EL (cell line): ENCODE results near the gene ARHGEF19.
"Not testable (repeated sequence)": the region's sequence is repeated elsewhere in the genome, so short reads cannot be mapped to it uniquely, and the experiment has no call there.

Experiments
- DNase-seq: peaks from one replicate; pipeline ENCODE4 v3.0.0-alpha.2; 2016

ARHGEF19 gene

DNA sequence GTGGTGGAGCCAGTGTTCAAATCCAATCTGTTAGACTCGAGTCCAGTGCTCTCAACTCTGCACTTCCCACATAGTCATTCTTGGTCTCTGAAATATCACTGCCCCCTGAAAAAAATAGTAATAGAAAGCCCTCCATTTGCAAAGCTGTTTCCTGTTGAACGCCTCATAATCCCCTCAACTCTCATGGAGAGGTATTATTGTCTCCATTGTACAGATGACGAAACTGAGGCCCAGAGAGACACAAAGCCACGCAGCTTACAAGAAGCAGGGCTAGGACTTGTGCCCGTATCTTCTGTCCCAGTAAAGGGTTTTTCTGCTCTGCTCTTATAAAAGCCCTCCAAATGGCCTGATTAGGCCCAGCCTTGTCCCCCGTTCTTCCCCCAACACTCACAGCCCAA lies 6.2 kb upstream of the ARHGEF19 start:
- DNase-seq = no peak

DNA sequence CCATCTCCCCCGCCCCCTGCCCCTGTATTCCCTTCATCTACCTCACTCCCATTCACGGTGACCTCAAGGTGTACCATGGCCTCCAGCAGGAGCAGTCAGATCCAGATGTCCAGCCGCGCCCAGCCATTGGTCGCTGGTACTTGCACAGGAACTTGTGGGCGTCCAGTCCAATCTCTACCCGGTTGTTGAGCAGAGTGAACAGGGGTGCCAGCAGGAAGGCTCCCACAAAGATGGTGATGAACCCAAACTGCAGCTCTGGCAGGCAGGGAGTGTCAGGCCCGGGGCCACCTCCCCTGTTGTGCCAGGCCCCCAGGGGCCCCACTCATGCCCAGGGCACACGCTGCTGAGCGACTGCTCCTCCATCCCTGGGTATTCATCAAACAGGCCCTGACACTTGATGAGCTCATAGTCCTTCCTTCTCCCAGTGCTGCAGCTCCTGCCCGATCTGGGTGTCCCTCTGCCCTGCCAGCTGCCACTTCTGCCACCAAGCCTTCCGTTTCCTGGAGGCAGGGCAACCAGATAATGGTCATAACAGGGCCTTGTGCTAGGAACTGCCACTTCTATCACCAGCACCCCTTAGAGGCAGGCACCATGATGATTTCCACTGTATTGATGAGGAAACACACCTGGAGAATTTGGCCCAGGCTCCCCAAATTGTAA lies 5.7 kb upstream of the ARHGEF19 start:
- DNase-seq = no peak

DNA sequence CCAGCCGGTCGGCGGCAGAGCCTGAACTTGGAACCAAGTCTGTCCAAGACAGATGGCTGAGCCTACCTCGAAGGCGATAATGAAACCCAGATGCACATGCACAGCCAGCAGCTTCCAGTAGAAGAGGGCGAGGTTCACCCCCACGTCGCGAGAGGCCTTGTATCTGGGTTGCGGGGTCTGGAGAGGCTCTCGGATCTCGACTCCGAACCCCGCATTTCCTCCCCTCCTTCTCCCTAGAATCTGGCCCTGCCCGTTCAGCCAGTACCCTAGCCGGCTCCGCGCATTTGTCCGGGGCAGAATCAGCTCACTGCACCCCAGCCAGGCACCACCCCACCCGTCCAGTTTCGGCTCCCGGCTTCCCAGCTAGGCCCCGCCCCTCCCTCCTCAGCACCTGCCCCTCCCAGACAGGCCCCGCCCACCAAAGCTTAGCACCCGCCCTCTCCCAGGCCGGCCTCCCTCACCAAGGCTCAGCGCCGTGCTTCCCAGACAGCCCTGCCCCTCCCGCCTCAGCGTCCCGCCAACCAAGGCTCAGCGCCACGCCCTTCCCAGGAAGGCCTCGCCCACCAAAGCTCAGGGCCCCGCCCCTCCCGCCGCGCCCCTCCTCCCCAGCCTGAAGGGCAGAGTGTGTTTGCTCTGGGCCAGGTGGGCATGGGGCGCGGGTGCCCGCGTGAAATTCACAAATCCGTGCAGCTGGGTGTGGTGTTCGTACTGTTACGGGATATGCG lies 4.8 kb upstream of the ARHGEF19 start:
- peak; percentile 98 for DNase-seq

DNA sequence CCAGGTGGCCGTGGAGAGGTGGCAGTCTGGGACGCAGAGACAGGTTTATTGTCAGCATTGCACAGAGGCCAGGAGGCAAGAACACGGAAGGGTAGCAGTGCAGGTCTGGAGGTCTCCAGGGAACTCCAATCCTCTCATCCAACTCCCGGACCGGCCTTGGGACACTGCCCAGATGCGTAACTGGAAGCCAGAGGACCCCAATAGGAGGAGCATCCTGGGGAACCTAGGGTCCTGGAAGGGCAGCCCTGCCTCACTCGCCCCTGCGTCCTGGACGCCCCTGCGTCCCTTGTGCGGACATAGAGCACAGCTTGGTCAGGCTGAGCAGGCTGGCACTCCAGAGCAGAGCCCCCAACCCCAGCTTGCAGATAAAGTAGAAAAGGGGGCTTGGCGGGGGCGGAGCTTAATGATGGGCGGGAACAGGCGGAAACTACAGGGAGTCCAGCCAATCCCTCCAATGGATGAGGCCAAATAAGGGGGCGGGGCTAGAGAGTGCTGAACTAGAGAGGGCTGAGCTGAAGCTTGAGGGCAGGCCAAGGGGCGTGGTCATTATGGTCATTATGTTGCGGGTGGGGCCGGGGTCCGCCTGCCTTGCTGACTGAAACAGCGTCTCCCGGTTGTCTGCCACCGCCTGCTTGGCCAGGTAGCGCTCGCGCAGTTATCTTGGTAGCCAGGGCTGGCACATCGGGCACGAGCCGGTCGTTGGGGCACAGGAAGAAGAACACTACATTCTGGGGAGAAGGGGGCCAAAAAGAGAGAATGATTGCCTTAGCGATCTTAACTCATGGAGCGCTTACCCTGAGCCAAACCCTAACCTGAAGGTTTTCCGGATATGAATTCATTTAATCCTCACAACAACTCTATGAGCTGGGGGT lies 3.7 kb upstream of the ARHGEF19 start:
- peak; percentile 79 for DNase-seq

DNA sequence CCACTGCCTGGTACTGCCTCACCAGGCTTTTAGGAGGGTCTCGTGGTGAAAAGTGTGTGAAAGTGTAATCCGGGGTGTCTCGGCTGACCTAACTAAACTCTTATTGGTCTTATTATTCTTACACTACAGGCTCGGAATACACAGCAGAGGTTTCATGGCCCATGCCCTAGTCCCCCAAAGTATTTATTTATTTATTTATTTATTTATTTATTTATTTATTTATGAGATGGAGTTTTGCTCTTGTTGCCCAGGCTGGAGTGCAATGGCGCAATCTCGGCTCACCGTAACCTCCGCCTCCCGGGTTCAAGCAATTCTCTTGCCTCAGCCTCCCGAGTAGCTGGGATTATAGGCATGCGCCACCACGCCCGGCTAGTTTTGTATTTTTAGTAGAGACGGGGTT lies 2.8 kb upstream of the ARHGEF19 start:
- DNase-seq = not testable (repeated sequence)

DNA sequence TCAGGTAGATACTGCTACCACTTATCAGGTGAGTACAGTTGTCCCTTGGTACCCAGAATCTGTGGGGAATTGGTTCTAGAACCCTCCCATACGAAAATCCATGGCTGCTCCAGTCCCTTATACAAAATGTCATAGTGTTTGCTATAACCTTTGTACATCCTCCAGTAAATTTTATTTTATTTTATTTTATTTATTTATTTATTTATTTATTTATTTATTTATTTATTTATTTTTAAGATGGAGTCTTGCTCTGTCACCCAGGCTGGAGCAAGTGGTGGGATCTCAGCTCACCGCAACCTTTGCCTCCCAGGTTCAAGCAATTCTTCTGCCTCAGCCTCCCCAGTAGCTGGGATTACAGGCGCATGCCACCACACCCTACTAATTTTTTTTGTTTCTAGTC lies 1.1 kb upstream of the ARHGEF19 start:
- not testable (repeated sequence) for DNase-seq

- no peak for DNase-seq
Observed at GRCh38 chr1:16213013-16213412, 561 bp upstream of the ARHGEF19 start.

DNA sequence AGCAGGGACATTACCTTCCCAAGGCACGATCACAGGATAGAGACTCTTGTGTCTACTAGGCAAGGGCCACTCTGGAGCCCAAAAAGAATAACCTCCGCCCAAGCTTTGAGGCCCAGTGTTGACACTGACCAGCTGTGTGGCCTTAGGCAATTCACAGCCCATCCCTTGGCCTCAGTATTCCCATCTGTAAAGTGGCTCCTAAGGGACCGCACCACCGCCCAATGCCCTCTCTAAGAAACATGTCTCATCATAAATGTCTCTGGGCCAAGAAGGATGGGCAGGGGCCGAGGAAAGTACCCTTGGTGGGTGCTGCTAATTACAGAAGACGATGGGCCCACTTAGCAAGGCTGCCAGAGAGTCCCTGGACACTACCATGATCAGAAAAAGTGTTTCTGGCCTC lies 628 bp downstream of the ARHGEF19 start:
- DNase-seq = no peak

DNA sequence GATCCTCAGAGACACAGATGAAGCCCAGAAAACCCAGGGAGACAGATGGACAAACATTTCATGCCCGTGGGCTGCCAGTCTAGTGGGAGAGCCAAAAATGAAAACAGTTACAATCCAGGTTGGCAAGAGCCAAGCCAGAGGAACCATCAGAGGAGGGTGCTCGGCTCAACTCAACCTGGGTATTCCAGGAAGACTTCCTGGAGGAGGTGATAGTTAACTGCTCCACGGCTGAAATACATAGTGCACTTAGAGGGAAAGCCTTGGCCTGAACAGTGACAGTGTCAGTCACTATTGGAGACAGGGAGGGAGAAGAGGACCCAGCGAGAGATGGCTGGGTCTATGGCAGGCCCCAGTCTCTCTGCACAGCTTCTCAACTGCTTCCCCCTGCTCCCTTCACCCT lies 1.9 kb downstream of the ARHGEF19 start:
- DNase-seq = no peak

- DNase-seq = no peak
Observed at GRCh38 chr1:16209847-16210407, 2.5 kb downstream of the ARHGEF19 start.

DNA sequence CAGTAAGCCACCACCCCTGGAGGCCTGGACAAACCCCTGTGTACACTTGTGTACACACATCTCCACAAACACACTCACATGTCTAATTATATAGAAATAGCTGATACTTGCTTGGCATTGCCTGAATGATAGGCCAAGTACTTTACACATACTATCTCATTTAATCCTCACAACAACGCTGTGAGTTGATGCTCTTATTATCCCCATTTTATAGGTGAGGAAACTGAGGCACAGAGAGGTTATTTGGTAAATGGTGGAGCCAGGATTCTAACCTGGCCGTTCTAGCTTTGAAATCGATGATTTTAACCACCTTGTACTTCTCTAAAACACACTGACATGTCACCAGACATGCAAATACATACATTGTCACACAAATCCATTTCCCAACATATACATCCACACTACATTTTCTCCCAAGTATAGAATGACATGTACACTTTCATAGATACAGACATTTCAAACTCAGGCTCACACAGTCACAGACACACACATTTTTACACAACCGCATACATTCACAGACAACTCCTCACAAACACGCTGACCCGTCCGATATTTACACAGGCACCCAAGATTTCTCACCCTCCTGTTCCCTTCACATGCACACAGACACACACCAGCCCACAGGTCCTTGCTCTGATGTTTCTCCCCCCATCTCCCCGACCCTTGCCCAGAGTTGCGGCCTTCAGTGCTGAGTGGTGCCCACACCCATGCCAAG lies 3.2 kb downstream of the ARHGEF19 start:
- DNase-seq = no peak

- DNase-seq = peak; percentile 52
Observed at GRCh38 chr1:16208270-16208987, 4.0 kb downstream of the ARHGEF19 start.

GRCh38 chr1:16207318-16208269 lies 4.9 kb downstream of the ARHGEF19 start:
- peak; percentile 65 for DNase-seq

GRCh38 chr1:16206547-16207317 lies 5.7 kb downstream of the ARHGEF19 start:
- peak; percentile 99 for DNase-seq

DNA sequence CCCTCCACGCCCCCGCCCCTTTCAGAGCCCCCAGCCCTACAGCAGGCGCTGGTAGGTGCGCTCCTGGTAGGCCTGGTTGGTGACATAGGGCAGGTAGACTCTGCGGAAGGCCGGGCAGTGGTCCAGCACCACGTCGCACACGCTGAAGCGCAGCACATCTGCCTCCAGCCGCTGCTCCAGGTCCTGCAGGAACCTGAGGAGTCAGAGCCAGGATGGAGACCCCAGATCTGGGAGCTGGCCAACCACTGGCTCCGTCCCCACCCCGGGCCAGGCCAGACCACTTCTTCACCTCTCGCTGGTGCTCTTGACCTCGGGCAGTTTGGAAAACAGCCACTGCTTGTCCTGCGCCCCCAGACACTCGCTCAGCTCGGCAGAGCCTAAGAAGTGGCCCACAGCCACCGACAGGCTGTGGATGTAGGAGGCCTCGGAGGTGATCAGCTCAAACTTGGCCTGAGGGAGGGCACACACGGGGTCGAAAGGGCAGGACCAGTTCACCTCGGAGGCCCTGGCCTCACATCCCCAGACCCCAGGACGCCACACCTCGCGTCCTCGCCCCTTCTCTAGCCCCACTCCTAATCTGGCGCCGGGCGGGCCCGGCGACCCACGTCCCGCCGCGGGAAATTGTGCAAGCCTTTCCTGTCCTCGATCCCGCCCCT lies 6.4 kb downstream of the ARHGEF19 start:
- no peak for DNase-seq

- DNase-seq = no peak
Observed at GRCh38 chr1:16205334-16205671, 7.1 kb downstream of the ARHGEF19 start.

GRCh38 chr1:16204634-16205333 lies 7.7 kb downstream of the ARHGEF19 start:
- no peak for DNase-seq

DNA sequence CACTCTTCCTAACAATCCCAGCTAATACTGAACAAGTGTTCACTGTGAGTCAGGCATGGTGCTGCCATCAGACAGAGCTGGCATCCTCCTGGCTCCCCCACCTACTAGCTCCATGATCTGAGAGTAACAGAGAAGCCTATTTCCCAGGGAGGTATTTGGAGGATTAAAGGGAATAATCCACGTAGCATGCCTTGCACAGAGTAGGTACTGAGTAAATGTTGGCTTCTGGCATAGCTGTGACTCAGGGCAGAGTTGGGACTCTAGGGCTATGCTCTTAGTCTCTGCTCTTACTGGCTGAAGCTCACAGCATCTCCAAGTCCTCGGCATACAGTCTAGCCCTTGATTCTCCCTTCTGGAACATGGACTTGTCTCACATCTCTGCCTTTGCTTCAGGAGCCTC lies 8.2 kb downstream of the ARHGEF19 start:
- no peak for DNase-seq

DNA sequence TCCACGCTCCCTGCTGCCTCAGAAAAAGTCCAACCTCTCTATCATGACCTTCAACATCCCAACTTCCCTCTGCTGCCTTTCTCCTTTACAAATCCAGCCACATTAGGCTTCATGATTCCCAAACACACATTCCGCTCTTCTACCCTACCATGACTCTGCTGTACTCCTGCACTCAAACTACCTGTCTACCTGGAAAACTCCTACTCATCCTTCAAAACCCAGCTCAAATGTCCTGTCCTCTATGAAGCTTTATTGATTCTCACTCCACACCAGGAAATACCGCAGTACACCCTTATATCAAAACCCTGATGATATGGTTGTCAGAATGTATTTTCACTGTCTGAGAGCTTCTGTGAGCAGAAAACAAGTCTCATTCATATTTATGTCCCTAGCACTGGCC lies 8.9 kb downstream of the ARHGEF19 start:
- DNase-seq = no peak
